ENCODE measurements around the gene UBR1.
"Not testable (repeated sequence)": the region's sequence is repeated elsewhere in the genome, so short reads cannot be mapped to it uniquely, and the experiment has no call there.

UBR1 gene

DNA sequence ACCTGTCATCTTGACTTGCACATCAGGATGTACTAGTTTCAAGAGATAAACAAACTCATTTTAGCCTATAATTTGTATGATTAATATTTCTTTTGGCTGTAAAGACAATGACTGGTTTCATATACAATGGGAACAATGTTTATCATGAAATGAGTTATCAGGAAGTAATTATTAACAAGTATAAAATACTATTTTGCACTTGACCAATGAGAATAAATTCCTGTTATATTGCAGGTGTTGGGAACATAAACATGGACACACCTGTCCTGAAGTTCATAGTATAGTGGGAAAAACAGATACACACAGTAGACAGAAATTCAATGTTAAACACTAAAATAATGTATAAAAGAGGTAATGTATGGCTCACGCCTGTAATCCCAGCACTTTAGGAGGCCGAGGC lies 56.9 kb downstream of the UBR1 start:
- no peak for FAIRE-seq

DNA sequence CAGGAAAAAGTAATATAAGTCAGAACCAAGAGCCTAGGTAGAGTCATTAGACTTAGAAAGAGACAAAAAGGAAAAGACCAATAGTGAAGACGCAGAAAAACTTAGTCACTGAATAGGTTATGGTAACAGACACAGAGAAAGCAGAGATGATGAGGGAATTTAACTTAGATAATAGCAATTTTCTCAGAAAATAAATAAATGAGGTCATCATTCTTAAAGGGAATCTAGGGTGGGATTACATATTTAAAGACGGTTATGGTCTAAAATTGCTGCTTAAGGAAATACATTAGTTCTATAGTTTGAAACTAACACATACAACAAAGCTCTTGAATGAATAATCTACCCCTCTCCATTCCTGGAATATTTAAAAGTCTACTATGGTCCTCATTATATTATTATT lies 59.4 kb downstream of the UBR1 start:
- FAIRE-seq, result no peak

DNA sequence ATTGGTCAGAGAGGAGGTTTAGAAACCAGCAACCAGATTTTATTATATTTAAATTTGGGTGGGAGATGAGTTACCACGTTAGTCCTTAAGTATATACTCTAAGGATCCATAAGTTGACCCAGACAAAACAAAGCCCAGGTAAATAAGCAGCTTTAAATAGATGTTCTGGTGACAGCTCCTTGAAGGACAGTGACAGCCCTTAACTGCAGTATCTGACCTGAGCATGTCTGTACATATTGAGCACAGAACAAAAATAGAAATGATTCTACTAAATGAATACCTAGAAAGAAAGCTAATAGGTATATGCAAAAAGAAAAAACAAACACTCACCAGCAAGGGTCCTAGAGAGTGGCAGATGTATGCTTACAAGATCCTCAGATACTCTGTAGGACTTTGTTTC lies 63.0 kb downstream of the UBR1 start:
- no peak for FAIRE-seq

DNA sequence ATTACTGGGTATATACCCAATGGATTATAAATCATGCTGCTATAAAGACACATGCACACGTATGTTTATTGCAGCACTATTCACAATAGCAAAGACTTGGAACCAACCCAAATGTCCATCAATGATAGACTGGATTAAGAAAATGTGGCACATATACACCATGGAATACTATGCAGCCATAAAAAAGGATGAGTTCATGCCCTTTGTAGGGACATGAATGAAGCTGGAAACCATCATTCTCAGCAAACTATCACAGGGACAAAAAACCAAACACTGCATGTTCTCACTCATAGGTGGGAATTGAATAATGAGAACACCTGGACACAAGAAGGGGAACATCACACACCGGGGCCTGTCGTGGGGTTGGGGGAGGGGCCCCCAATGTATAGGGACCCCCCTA lies 64.8 kb downstream of the UBR1 start:
- not testable (repeated sequence) for FAIRE-seq

DNA sequence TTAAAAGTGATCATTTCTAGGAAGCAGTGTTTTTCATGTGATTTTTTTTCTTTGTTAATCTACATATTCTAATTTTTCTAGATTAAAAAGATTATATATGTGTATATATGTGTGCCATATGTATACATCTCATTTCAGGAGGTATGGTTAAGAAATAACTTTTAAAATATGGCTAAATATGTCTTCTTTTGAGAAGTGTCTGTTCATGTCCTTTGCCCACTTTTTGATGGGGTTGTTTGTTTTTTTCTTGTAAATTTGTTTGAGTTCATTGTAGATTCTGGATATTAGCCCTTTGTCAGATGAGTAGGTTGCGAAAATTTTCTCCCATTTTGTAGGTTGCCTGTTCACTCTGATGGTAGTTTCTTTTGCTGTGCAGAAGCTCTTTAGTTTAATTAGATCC lies 70.6 kb downstream of the UBR1 start:
- FAIRE-seq, result not testable (repeated sequence)

DNA sequence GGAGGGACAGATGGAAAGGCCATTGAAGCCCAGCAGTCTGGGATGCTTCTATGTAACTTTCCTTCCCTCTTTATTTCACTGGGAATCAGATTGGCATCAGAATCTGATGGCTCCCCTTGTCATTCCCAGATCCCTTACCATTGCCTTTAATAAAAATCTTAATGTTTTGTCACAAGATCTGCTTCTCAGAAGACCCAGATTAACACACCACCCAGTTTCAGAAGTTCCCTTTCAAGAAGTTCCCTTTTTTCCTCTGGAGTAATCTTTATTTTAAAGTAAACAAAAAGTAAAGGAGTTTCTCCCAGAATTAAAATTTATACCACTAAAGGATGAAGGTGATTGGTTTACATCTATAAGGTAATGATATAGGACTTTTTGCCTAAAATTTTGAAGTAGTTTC lies 76.4 kb downstream of the UBR1 start:
- FAIRE-seq, result no peak

DNA sequence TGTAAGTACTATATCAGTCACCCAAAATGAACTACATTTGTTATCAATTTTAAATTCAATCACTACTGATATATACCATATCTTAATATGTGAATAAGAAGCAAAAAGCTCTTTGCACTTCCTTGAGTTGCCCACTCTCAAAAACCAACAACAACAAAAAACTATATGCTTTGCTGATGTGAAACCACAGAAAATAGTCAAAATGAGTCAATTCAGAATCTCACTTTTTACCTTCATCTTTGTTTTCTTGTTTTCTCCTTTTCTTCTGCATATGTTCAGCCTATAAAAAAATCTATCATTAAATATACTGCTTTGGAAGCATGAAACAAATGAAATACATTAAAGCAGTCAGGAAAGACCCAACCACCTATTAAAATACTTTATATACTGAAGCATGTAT lies 80.7 kb downstream of the UBR1 start:
- FAIRE-seq, result no peak

DNA sequence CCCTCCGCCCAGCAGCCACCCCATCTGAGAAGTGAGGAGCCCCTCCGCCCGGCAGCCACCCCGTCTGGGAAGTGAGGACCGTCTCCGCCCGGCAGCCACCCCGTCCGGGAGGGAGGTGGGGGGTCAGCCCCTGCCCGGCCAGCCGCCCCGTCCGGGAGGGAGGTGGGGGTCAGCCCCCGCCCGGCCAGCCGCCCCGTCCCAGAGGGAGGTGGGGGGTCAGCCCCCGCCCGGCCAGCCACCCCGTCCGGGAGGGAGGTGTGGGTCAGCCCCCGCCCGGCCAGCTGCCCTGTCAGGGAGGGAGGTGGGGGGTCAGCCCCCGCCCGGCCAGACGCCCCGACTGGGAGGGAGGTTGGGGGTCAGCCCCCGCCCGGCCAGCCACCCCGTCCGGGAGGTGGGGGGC lies 91.2 kb downstream of the UBR1 start:
- FAIRE-seq, result not testable (repeated sequence)

DNA sequence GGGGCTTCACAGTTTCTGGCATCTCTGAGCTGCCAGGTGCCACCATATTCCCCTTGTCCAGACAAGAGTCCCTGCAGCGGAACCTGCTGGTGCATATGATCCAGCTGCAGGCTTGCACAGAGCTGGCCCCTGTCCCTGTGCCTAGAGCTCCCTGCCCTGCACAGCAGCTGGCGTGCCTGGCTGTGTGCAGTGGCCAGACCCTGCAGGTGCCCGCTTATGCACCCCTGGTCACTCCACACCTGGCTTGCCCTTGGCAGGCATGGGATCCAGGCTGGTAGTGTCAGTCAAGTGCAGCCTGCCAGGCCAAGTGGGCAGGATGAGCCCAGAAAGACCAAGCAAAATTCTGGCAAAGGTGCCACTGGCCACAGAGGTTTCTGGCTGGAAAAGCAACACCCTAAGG lies 96.6 kb downstream of the UBR1 start:
- FAIRE-seq, result no peak

DNA sequence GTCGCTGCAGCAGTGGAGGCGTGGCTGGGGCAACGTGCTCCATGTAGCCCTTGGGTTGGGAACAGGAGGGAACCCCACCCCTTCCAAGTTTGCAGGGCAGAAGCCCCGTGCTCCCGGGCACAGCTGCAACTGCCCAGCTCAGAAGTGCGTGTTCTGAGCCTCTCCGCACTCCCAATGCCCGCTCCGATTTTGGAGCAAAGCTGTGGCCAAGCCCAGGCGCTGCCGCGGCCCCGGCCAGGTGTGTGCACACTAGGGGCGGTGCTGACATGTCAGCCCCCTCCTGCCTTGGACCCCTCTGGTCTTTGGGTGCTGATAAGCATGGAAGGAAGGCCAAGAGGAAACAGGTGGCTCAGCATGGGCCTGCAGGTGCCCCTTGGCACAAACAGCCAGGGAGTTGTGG lies 97.7 kb downstream of the UBR1 start:
- no peak for FAIRE-seq

DNA sequence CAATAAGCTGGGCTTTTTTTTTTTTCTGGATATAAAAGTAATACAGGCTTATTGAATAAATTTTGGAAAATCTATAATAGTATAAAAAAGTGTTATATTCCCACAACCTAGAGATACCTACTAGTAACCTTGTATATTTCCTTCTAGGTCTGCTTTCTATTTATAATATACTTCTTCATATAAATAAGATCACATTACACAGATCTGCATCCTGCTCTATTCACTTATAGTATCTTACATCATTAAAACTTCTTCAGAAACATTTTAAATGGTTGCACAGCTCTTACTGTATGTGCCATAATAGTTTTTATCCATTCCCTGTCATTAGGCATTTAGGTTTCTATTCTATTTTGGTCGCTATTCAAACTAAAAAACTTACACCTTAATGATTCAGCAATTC lies 98.3 kb downstream of the UBR1 start:
- peak; percentile 10 for FAIRE-seq

DNA sequence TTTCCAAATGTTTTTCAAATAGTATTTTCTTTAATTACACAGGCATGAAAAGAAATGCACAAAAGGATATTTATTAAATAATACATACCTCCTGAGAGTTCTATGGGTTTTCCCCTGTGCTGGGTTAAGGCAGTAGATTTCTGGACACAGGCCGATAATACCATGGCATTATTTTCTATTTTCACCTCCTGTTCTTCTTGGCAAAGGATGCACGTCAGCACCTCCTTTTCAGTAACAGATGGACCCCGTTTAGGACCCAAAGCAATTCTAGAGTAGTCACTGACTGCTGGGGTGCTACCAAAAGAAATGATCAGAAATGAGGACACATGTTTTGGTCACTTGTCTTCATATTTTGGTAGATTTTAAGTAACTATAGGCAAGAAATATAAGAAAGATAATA lies 98.8 kb downstream of the UBR1 start:
- FAIRE-seq, result no peak

DNA sequence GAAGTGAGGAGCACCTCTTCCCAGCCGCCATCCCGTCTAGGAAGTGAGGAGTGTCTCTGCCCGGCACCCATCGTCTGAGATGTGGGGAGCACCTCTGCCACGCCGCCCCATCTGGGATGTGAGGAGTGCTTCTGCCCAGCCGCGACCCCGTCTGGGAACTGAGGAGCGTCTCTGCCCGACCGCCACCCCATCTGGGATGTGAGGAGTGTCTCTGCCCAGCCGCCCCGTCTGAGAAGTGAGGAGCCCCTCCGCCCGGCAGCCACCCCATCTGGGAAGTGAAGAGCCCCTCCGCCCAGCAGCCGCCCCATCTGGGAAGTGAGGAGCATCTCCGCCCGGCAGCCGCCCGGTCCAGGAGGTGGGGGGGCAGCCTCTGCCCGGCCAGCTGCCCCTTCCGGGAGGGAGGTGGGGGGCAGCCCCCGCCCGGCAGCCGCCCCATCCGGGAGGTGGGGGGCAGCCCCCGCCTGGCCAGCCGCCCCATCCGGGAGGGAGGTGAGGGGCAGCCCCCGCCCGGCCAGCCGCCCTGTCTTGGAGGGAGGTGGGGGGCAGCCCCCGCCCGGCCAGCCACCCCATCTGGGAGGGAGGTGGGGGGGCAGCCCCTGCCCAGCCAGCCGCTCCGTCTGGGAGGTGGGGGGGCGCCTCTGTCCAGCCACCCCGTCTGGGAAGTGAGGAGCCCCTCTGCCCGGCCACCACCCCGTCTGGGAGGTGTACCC lies 100.8 kb downstream of the UBR1 start:
- FAIRE-seq, result not testable (repeated sequence)

DNA sequence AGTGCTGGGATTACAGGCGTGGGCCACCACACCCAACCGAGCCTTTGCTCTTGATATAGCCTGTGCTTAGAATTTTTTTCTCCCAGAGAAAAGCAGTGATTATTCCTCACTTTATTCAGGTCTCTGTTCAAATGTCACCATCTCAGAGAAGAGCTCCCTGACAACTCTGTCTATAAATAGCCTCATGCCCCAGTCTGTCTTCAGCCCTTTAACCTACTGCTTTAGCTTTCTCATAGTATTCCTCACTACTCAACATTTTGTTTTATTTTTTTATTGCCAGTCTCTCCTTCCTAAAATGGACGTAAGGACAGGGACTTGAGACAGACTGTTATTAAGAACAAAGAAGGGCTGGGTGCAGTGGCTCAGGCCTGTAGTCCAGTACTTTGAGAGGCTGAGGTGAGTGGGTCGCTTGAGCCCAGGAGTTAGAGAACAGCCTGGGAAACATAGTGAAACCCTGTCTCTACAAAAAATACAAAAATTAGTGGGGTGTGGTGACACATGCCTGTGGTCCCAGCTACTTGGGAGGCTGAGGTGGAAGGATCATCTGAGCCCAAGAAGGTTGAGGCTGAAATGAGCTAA lies 106.5 kb downstream of the UBR1 start:
- no peak for FAIRE-seq

DNA sequence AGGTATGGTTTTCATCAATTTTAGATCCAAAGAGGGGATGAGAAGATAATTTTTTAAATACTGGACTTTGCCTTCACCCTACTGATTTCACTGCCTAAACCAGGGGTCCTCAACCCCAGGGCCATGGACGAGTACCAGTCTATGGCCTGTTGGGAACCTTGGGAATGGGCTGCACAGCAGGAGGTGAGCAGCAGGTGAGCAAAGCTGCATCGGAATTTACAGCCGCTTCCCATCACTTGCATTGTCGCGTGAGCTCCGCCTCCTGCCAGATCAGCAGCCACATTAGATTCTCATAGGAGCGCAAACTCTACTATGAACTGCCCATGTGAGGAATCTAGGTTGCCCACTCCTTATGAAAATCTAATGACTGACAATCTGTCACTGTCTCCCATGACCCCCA lies 109.0 kb downstream of the UBR1 start:
- no peak for FAIRE-seq

DNA sequence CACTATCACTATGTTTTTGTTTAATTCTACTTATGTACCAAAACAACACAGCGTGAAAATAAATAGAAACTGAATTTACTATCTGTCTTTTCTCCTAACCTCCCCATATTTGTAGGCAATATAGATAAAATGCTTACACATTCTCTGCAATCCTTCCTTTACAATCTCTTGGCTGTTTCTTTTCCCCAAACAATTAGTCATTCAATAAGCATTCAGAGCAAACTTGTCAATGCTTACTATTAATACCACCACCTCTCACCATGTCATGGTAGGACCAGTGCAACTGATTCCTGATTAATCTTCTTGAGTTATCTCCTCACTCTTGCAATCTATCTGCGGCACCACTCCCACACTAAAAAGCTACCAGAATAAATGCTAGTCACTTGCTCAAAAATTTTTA lies 111.3 kb downstream of the UBR1 start:
- FAIRE-seq, result no peak

DNA sequence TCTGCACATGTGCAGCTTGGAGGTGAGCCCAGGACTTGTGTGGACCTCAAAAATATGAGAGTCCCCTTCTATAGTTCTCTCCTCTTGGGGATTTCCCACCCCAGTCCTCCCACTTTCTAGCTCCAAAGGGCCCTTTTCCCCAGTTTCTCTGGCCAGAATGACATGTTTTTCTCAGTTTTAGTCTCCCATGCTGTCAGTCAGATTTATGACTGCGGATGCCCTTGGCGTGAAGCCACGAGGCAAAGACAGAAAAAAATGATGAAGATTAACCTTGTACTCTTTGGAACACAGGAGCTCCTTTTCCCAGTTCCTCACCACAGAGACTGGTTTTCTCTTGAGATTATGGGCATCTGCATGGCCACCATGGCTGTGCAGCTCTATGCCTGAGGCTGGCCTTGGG lies 113.2 kb downstream of the UBR1 start:
- no peak for FAIRE-seq

DNA sequence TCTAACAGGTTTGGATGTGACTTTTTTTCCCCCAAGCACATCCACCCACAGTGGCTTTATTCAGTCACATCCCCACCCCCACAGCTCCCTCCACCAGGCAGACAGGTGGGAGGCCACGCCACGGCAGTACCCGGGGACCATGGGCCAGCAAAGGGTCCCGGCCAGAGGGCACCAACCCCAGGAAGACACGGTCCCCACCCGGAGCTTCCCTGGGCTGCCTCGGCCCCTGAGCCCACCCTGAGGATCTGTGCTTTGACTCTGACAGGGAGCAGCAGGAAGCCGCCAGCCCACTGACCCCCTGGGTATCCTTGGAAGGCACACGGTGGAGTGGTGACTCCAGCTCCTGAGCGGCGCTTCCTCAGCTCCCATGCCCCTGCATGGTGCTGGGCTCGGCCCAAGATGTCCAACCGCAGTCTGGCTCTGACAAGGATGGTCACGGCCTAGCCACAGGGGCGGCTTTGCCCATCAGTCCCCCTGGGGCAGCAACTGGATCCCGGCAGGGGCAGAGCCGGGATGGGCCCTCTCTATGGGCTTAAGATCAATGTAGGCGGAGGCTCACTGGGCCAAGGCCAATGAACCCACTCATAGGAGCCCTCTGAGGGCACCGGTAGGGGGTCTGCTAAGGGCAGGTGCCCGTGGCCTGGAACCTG lies 119.0 kb downstream of the UBR1 start:
- no peak for FAIRE-seq

DNA sequence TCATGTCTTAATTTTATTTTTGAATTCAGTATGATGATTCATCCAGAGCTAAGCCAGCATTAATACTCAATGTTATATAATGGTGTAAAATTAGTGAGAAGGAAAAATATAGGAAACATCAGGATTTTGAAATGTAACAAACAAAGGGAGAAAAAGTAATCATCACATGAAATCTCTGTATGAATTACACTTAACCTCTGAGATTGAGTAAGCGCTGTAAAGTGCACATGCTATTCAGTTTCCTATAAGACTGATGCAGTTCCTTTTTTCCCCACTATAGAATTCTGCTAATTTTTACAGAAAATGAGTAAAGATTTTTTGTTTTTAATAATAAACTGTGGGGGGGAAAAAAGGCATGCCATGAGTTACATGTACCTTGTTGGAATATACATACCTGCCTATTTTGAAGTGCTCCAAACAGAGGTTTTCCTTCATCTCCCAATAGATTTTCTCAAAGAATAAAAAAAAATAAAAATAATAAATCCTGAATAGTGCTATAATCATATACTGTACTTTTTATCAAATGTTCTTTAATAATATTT lies 121.3 kb downstream of the UBR1 start:
- FAIRE-seq, result no peak

DNA sequence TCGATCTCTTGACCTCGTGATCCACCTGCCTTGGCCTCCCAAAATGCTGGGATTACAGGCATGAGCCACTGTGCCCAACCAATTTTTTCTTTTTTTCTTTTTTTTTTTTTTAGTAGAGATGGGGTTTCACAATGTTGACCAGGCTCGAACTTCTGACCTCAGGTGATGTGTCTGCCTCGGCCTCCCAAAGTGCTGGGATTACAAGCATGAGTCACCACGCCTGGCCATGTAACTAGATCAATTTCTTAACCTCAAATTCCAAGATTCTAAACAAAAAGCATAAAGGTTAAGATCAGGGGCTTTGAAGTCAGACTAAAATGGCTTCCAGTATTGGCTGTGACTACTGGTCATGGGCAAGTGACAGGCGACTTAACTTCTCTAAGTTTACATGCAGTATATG lies 126.7 kb downstream of the UBR1 start:
- FAIRE-seq, result not testable (repeated sequence)

DNA sequence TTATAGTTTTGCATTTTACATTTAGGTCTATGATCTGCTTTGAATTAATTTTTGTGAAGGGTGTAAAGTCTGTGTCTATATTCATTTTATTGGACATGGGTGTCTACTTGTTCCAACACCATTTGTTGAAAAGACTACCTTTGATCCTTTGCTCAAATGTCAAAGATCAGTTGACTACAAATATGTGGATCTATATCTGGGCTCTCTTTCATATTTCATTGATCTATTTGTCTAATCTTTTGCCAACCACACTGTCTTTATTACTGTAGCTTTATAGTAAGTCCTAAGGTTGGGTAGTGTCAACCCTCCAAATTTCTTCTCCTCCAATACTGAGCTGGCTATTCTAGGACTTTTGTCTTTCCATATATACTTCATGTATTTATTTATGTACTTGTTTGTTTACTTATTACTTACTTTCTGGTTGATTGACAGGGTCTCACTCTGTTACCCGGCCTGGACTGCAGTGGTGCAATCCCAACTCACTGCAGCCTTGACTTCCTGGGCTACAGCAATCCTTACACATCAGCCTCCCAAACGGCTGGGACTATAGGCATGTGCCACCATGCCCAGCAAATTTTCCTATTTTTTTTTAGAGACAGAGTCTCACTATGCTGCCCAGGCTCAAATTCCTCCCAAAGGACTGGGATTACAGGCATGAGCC lies 131.5 kb downstream of the UBR1 start:
- FAIRE-seq, result no peak

DNA sequence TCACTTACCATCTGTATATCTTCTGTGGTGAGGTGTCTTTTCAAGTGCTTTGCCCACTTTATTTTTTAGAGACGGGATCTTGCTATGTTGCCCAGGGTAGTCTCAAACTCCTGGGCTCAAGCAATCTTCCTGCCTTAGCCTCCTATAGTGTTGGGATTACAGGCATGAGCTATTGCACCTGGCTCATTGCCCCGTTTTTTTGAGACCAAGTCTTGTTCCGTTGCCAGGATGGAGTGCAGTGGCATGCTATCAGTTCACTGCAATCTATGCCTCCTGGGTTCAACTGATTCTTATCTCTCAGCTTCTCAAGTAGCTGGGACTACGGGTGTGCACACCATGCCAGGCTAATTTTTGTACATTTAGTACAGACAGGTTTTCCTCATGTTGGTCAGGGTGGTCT lies 132.7 kb downstream of the UBR1 start:
- FAIRE-seq, result no peak

DNA sequence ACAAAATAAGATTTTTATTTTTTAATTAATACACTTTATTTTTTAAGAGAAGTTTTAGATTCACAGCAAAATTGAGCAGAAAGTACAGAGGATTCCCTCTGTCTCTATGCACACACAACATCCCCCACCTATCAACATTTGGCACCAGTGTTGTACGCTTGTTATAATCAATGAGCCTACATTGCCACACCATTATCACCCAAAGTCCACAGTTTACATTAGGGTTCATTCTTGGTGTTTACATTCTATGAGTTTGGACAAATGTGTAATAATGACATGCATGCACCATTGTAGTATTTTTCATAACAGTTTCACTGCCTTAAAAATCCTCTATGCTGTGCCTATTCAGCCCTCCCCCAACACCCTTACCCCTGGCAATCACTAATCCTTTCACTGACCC lies 134.0 kb downstream of the UBR1 start:
- FAIRE-seq, result no peak

DNA sequence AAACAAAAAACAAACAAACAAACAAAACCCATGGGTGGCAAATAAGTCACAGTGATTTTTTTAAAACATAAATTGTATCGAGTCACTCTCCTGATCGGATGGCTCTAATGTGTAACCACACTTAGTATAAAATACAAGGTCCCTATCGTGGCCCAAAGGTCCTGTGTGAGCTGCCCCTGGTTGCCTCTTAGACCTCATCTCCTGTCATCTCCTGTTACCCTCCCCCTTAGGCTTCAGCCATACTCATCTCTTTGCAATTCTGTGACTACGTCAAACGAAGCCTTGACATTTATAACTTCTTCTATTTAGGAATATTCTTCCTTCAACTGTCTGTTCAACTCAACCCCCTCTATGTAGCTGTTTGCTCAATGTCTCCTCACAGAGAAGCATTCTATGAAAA lies 141.4 kb downstream of the UBR1 start:
- no peak for FAIRE-seq

All from colon (tissue), 2 donors.